H1 (cell line): ENCODE measurements around the gene RAN. TPM values are rescaled to one million over a fixed set of nuclear protein-coding genes. Genes with fewer than 3 reads are reported as not detected.

Source experiments
- CTCF ChIA-PET: fragments of 300-600 bp; sonication (Branson Sonifier 250); formaldehyde crosslinking; loops from one replicate; lab custom pipeline; 2021; ENCODE audit not compliant: partially characterized antibody; lab: Charles Lee
- POLR2A ChIA-PET: fragments of 300-600 bp; sonication (Branson Sonifier 250); formaldehyde crosslinking; loops from one replicate; lab custom pipeline; 2021; ENCODE audit warnings: inconsistent platforms; ENCODE audit not compliant: partially characterized antibody; lab: Charles Lee
- DNase-seq, 2 experiments: peaks; one replicate each; pipeline versions ENCODE4 v3.0.0 to v3.0.0-alpha.2; 2010 to 2022; ENCODE audit warnings: low spot score in 2 of 2, low read depth in 1 of 2, mixed read lengths in 1 of 2
- FAIRE-seq: peaks from 2 replicates; lab custom pipeline; 2011; peaks lifted over from hg19 to GRCh38; lab: Jason Lieb, UNC
- H2AFZ ChIP-seq: 2 replicates; pipeline ENCODE4 v1.8.1; 2012; ENCODE audit warnings: low read length, inconsistent platforms
- H2AK5ac ChIP-seq: 2 replicates; pipeline ENCODE4 v1.6.1; 2013; ENCODE audit warnings: low read depth, low read length
- H2BK120ac ChIP-seq: replicated peaks from 2 replicates; pipeline ENCODE3; 2013; ENCODE audit warnings: low read depth, low read length, inconsistent platforms
- H2BK12ac ChIP-seq: 2 replicates; pipeline ENCODE4 v1.6.1; 2013; ENCODE audit warnings: low read depth, low read length
- H2BK15ac ChIP-seq: 2 replicates; pipeline ENCODE4 v1.6.1; 2013; ENCODE audit warnings: low read length
- H2BK20ac ChIP-seq: 2 replicates; pipeline ENCODE4 v1.6.1; 2013; ENCODE audit warnings: low read length
- H2BK5ac ChIP-seq: 2 replicates; pipeline ENCODE4 v1.6.1; 2013; ENCODE audit warnings: low read depth, low read length
- H3K14ac ChIP-seq: 2 replicates; pipeline ENCODE4 v1.6.1; 2013; ENCODE audit warnings: inconsistent platforms; ENCODE audit not compliant: insufficient read length
- H3K18ac ChIP-seq: 2 replicates; pipeline ENCODE4 v1.6.1; 2013; ENCODE audit warnings: low read length; ENCODE audit errors: extremely low read depth
- H3K23ac ChIP-seq: 2 replicates; pipeline ENCODE4 v1.6.1; 2013; ENCODE audit warnings: inconsistent platforms; ENCODE audit not compliant: insufficient read length
- H3K23me2 ChIP-seq: 2 replicates; pipeline ENCODE4 v1.6.1; 2013; ENCODE audit warnings: low read depth, low read length
- H3K27ac ChIP-seq: 2 replicates; pipeline ENCODE4 v1.6.1; 2011; ENCODE audit warnings: low read depth, low read length, inconsistent platforms
- H3K27me3 ChIP-seq, 4 experiments: replicated peaks in 1 of 4; 1 replicate in 1 of 4; 2 replicates in 3 of 4; pipeline versions ENCODE4 v1.6.1 to v1.8.1; 2011 to 2013; ENCODE audit warnings: low read length in 3 of 4, mild to moderate bottlenecking in 3 of 4, inconsistent platforms in 2 of 4, mixed read lengths in 2 of 4, moderate library complexity in 1 of 4; ENCODE audit not compliant: control insufficient read depth in 3 of 4, insufficient read depth in 3 of 4; ENCODE audit errors: extremely low read depth in 1 of 4
- H3K36me3 ChIP-seq, 4 experiments: 2 replicates each; pipeline versions ENCODE4 v1.6.1 to v1.8.1; 2011 to 2013; ENCODE audit warnings: mild to moderate bottlenecking in 4 of 4, low read length in 3 of 4, moderate library complexity in 2 of 4, control low read depth in 1 of 4, inconsistent platforms in 1 of 4; ENCODE audit not compliant: insufficient read depth in 4 of 4, control insufficient read depth in 2 of 4
- H3K4ac ChIP-seq: replicated peaks from 2 replicates; pipeline ENCODE3; 2013; ENCODE audit warnings: low read length, low read depth, mixed read lengths, inconsistent platforms; ENCODE audit not compliant: insufficient read length
- H3K4me1 ChIP-seq, 4 experiments: replicated peaks in 1 of 4; 1 replicate in 1 of 4; 2 replicates in 3 of 4; pipeline versions ENCODE4 v1.6.1 to v1.8.1; 2011 to 2013; ENCODE audit warnings: low read length in 3 of 4, inconsistent platforms in 2 of 4, mixed read lengths in 1 of 4; ENCODE audit not compliant: insufficient read depth in 4 of 4, control insufficient read depth in 3 of 4
- H3K4me2 ChIP-seq, 2 experiments: 2 replicates each; pipeline versions ENCODE4 v1.6.1 to v1.8.1; 2011 to 2013; ENCODE audit warnings: low read depth in 2 of 2, low read length in 2 of 2, control low read depth in 1 of 2, inconsistent platforms in 1 of 2, mild to moderate bottlenecking in 1 of 2; ENCODE audit not compliant: insufficient read depth in 1 of 2
- H3K4me3 ChIP-seq, 4 experiments: fragments of 200-600, 300-600 bp in 1 of 4; sonication (generic), shearing (Covaris generic), sonication (Bioruptor Twin) in 1 of 4; 2 replicates each; pipeline versions ENCODE4 v1.5.1 to v1.8.1; 2011 to 2016; ENCODE audit warnings: low read length in 4 of 4, low read depth in 3 of 4, control low read depth in 2 of 4, inconsistent platforms in 2 of 4, mild to moderate bottlenecking in 2 of 4, mixed read lengths in 1 of 4, moderate library complexity in 1 of 4; ENCODE audit not compliant: insufficient read depth in 2 of 4; ENCODE audit errors: extremely low read depth in 1 of 4
- H3K56ac ChIP-seq: replicated peaks from 2 replicates; pipeline ENCODE3; 2013; ENCODE audit warnings: low read depth, mild to moderate bottlenecking, mixed read lengths, low read length, inconsistent platforms; ENCODE audit not compliant: insufficient read length
- H3K79me1 ChIP-seq: 2 replicates; pipeline ENCODE4 v1.6.1; 2013; ENCODE audit warnings: low read depth, low read length, control low read depth
- H3K79me2 ChIP-seq, 2 experiments: 2 replicates each; pipeline versions ENCODE4 v1.6.1 to v1.8.1; 2012 to 2013; ENCODE audit warnings: low read length in 2 of 2, mild to moderate bottlenecking in 2 of 2, inconsistent platforms in 1 of 2; ENCODE audit not compliant: insufficient read depth in 2 of 2, control insufficient read depth in 1 of 2
- H3K9ac ChIP-seq, 4 experiments: replicated peaks in 1 of 4; 1 replicate in 1 of 4; 2 replicates in 3 of 4; pipeline versions ENCODE4 v1.6.1 to v1.8.1; 2011 to 2013; ENCODE audit warnings: low read depth in 3 of 4, low read length in 3 of 4, control low read depth in 2 of 4, mild to moderate bottlenecking in 2 of 4, moderate library complexity in 2 of 4, inconsistent platforms in 1 of 4; ENCODE audit errors: extremely low read depth in 1 of 4
- H3K9me3 ChIP-seq, 2 experiments: 2 replicates each; pipeline versions ENCODE4 v1.6.1 to v1.8.1; 2012 to 2013; ENCODE audit warnings: mild to moderate bottlenecking in 2 of 2, moderate library complexity in 2 of 2, control low read depth in 1 of 2, inconsistent platforms in 1 of 2, low read depth in 1 of 2, low read length in 1 of 2, mixed read lengths in 1 of 2; ENCODE audit not compliant: insufficient read depth in 2 of 2
- H4K20me1 ChIP-seq, 2 experiments: replicated peaks in 1 of 2; 2 replicates each; pipeline versions ENCODE3 to v1.8.1; 2011 to 2013; ENCODE audit warnings: inconsistent platforms in 2 of 2, low read length in 2 of 2, mild to moderate bottlenecking in 1 of 2; ENCODE audit not compliant: insufficient read depth in 2 of 2, control insufficient read depth in 1 of 2
- H4K5ac ChIP-seq: 2 replicates; pipeline ENCODE4 v1.6.1; 2013; ENCODE audit warnings: low read length, low read depth, mixed read lengths, inconsistent platforms; ENCODE audit not compliant: insufficient read length
- H4K8ac ChIP-seq: 2 replicates; pipeline ENCODE4 v1.8.0; 2013; ENCODE audit warnings: mild to moderate bottlenecking, moderate library complexity, low read length, inconsistent platforms; ENCODE audit not compliant: insufficient read depth; ENCODE audit errors: extremely low read depth
- H4K91ac ChIP-seq: replicated peaks from 2 replicates; pipeline ENCODE3; 2013; ENCODE audit warnings: low read length, mixed read lengths, inconsistent platforms; ENCODE audit not compliant: insufficient read length
- BRCA1 ChIP-seq: IDR thresholded peaks from 2 replicates; pipeline ENCODE4 v1.6.1; 2012; ENCODE audit warnings: low read depth, low read length, improper control_type of control experiment
- CTBP2 ChIP-seq: IDR thresholded peaks from 2 replicates; pipeline ENCODE4 v1.7.0; 2011; ENCODE audit warnings: borderline replicate concordance, mild to moderate bottlenecking, moderate library complexity, mixed read lengths, low read length; ENCODE audit not compliant: insufficient read depth, insufficient read length
- E2F6 ChIP-seq: IDR thresholded peaks from 2 replicates; pipeline ENCODE4 v1.6.1; 2012; ENCODE audit warnings: inconsistent platforms
- FOSL1 ChIP-seq: IDR thresholded peaks from 2 replicates; pipeline ENCODE4 v1.6.1; 2011; ENCODE audit warnings: mild to moderate bottlenecking, low read depth, low read length, moderate library complexity; ENCODE audit not compliant: insufficient read depth
- HDAC2 ChIP-seq, 2 experiments: fragments of 300-600 bp in 1 of 2; sonication (generic) in 1 of 2; IDR thresholded peaks; 2 replicates each; pipeline ENCODE4 v1.6.1; 2011 to 2012; ENCODE audit warnings: low read depth in 2 of 2, low read length in 2 of 2, mild to moderate bottlenecking in 2 of 2, moderate library complexity in 2 of 2, borderline replicate concordance in 1 of 2, inconsistent platforms in 1 of 2
- HDAC6 ChIP-seq: IDR thresholded peaks from one replicate; pipeline ENCODE4 v1.7.1; 2012; ENCODE audit warnings: low read depth, mild to moderate bottlenecking, inconsistent platforms, low read length, moderate library complexity
- JUND ChIP-seq: IDR thresholded peaks from 2 replicates; pipeline ENCODE4 v1.6.1; 2011; ENCODE audit warnings: mild to moderate bottlenecking, improper control_type of control experiment, low read length
- NANOG ChIP-seq: IDR thresholded peaks from 2 replicates; pipeline ENCODE4 v1.6.1; 2011; ENCODE audit warnings: low read length, low read depth, mild to moderate bottlenecking, inconsistent platforms; ENCODE audit not compliant: insufficient read depth, poor library complexity, severe bottlenecking
- NRF1 ChIP-seq: IDR thresholded peaks from 2 replicates; pipeline ENCODE4 v1.6.1; 2011; ENCODE audit warnings: mild to moderate bottlenecking, low read depth, low read length, improper control_type of control experiment
- POLR2A ChIP-seq, 2 experiments: IDR thresholded peaks; 1 replicate in 1 of 2; 2 replicates in 1 of 2; pipeline ENCODE4 v1.6.1; 2011; ENCODE audit warnings: low read depth in 2 of 2, low read length in 2 of 2, mild to moderate bottlenecking in 2 of 2; ENCODE audit errors: control extremely low read depth in 1 of 2
- RXRA ChIP-seq: IDR thresholded peaks from 2 replicates; pipeline ENCODE4 v1.6.1; 2011; ENCODE audit warnings: low read depth, mild to moderate bottlenecking, low read length, moderate library complexity; ENCODE audit not compliant: insufficient read depth
- SIRT6 ChIP-seq: IDR thresholded peaks from one replicate; pipeline ENCODE4 v1.7.1; 2012; ENCODE audit warnings: low read length, inconsistent platforms
- SP4 ChIP-seq: IDR thresholded peaks from 2 replicates; pipeline ENCODE4 v1.6.1; 2012; ENCODE audit warnings: low read length, inconsistent platforms
- WGBS, 2 experiments: shearing (Covaris generic) in 1 of 2; methylation state at CpG; one replicate each; pipeline versions ENCODE4 v1.1.6 to v1.1.7; 2013 to 2015; ENCODE audit warnings: low lambda C conversion rate in 2 of 2, mixed read lengths in 2 of 2, inconsistent platforms in 1 of 2, low coverage in 1 of 2, missing lambda C conversion rate in 1 of 2; ENCODE audit not compliant: insufficient replicate concordance in 2 of 2, insufficient coverage in 1 of 2, insufficient read length in 1 of 2; ENCODE audit errors: extremely low coverage in 1 of 2, missing lambda C conversion rate in 1 of 2; 5-methylcytosine and 5-hydroxymethylcytosine counted together
- polyA plus RNA-seq, 7 experiments: library from polyadenylated mRNA; depleted of rRNA in 3 of 7; stranded (reverse) in 5 of 7; unstranded in 2 of 7; fragments of >200 nt in 5 of 7; fragments of 200-250 nt in 2 of 7; gene quantifications; 1 replicate in 5 of 7; 2 replicates in 1 of 7; 4 replicates in 1 of 7; pipeline versions ENCODE4 v1.2.1 to v1.2.3, GENCODE V29; 2011 to 2013; ENCODE audit warnings: missing spikeins in 2 of 7, mixed read lengths in 2 of 7
- total RNA-seq: library from RNA; stranded (reverse); fragmentation: NEBNext Ultra II Directional; extraction: Animal tissue kit (Norgen Biotek cat#: 25700); gene quantifications from 2 replicates; pipeline ENCODE4 v1.2.1, GENCODE V29; 2021

Gene RAN
- total and polyA plus RNA-seq, 2 of the 8 experiments (the other 6 are each of a cell fraction or from before 2014, with no cell fraction given) = 2,064 to 2,203 TPM

GRCh38 chr12:130880411-130880885 lies 8.6 kb downstream of the RAN start:
- H3K23ac ChIP-seq = no peak overlapping the region
- no peak overlapping the region for H2BK20ac ChIP-seq
- no peak overlapping the region for H3K14ac ChIP-seq
- peaks cover 3% of the 10 kb centered on the region for H3K23me2 ChIP-seq
- H3K4me1 ChIP-seq = peaks cover 0 to 2% (median 0%) of the 10 kb centered on the region in 4 experiments; a peak in 3 of 7 replicates
- H3K4me3 ChIP-seq = no peak overlapping the region
- ChIA-PET CTCF (no interaction called here), POLR2A (interaction anchor here (1.3 to 8.9 kb wide), 12 partner anchors 9 to 73 kb away, joined by 3 to 86 read pairs (median 14); partner anchors contain the start of gene ADGRD1)
- no peak for FAIRE-seq
- H3K9me3 ChIP-seq = no peaks in the 10 kb centered on the region
- H3K27me3 ChIP-seq = no peaks in the 10 kb centered on the region
- peaks cover 7 to 24% (median 15%) of the 10 kb centered on the region in 4 experiments; a peak in 7 of 8 replicates for H3K36me3 ChIP-seq
- H4K20me1 ChIP-seq = peaks cover 4 to 5% of the 10 kb centered on the region in 2 experiments
- H2AK5ac ChIP-seq = 0 out of 2 replicates have a peak overlapping the region, but pooled peaks have one; percentile 82
- no peaks in the 10 kb centered on the region for H3K79me1 ChIP-seq
- no peak overlapping the region for H3K4ac ChIP-seq
- H2BK5ac ChIP-seq = no peak overlapping the region; the same call in 1 of the 2 replicates
- WGBS, 2 experiments = 72% methylated on average over 10 of the region's 10 CpGs; no CpG with 5 or more reads in 1 of the 2 experiments
- no peak overlapping the region for H4K91ac ChIP-seq
- H4K8ac ChIP-seq = no peak overlapping the region
- no peak for DNase-seq
- H2BK12ac ChIP-seq = no peak overlapping the region
- no peak overlapping the region for H3K56ac ChIP-seq
- H3K9ac ChIP-seq = no peak overlapping the region
- H4K5ac ChIP-seq = no peak overlapping the region
- H3K4me2 ChIP-seq = no peak overlapping the region
- no peak overlapping the region for H3K18ac ChIP-seq
- H3K27ac ChIP-seq = no peak overlapping the region
- no peaks in the 10 kb centered on the region for H3K79me2 ChIP-seq
- no peak overlapping the region for H2AFZ ChIP-seq
- no peak overlapping the region for H2BK15ac ChIP-seq
- H2BK120ac ChIP-seq = no peak overlapping the region
- TF ChIP-seq NANOG (no peak), RXRA (no peak), BRCA1 (no peak), JUND (no peak), E2F6 (no peak), NRF1 (no peak), HDAC6 (no peak), FOSL1 (no peak), CTBP2 (no peak), POLR2A (IDR thresholded peaks at IDR 0.05; ENCODE audit: control extremely low read depth in 1 of 2, low read depth in 2 of 2, low read length in 2 of 2) (no peak), HDAC2 (IDR thresholded peaks at IDR 0.05; ENCODE audit: borderline replicate concordance in 1 of 2, low read depth in 2 of 2, low read length in 2 of 2) (no peak), SIRT6 (no peak), SP4 (no peak)
